ENCODE measurements around the gene KIF1C. TPM values are rescaled to one million over a fixed set of nuclear protein-coding genes. Genes with fewer than 3 reads are reported as not detected.

The KIF1C gene
- total RNA-seq, 2 donors from 2014 or later: 108 to 133 TPM

DNA sequence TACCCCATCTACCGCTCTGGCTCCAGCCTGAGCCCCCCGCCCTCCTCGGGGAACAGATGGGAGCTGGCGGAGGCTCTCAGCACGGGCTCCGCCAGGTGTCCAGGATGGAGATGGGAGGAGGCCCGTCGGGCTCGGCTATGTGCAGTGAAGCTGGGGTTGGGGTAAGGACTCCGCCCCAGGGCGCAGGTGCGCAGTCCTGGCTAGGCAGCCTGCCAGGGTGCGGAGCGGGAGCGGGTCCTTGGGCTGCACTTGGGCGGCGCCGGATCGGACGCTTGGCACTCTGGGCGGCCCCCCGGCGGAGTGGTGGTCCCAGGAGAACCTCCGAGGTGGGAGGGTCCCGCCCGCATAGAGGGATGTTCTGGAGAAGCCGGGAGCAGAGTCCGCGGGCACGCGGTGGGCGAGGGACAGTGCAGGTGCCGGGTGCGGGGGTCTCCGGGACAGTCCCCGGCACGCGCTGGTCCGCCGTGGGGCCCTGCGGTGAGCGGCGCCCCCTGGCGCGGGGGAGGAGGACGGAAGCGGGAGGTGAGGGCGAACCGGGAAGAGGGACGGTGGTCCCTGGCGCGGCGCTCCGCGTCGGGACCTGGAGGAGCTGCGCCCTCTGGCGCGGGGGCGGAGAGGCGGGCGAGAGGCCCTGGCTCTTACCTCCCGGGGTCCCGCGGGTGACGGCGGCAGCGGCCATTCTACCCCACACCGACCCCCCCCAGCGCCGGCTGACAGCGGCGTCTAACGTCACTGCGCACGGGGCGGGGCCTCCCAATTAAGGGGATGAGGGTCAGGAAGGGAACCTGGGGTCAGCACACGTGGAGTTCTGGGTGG is 10.6 kb upstream of the KIF1C start, which contains the start of gene CAMTA2:
Gene CAMTA2 (minus strand): TSS at position 725 of the 816 bp plus-strand sequence. CDS start 1,453 bp downstream, outside the sequence.
- H3K36me3 Mint-ChIP-seq (ENCODE audit: low read depth): peaks cover 3% of the 10 kb centered on the region
- Histone ChIP-seq H3K36me3 (ENCODE audit: control insufficient read depth, insufficient read depth, low read length) (no peaks in the 10 kb centered on the region), H3K4me1 (ENCODE audit: control insufficient read depth, insufficient read depth, low read length) (no peaks in the 10 kb centered on the region), H3K27me3 (ENCODE audit: control insufficient read depth, insufficient read depth, low read length, poor library complexity, severe bottlenecking) (peaks cover 12% of the 10 kb centered on the region), H3K4me3 (ENCODE audit: low read length) (peak within 1 kb of the TSS; percentile 80), H3K27ac (ENCODE audit: low read depth, low read length) (no peak within 1 kb of the TSS), H3K9ac (ENCODE audit: extremely low read depth, low read length, poor library complexity, severe bottlenecking) (peak within 1 kb of the TSS; percentile 23), H3K9me3 (ENCODE audit: control insufficient read depth, low read length) (no peaks in the 10 kb centered on the region)
- peak; percentile 94 for DNase-seq
- TF ChIP-seq, protein P1, sequence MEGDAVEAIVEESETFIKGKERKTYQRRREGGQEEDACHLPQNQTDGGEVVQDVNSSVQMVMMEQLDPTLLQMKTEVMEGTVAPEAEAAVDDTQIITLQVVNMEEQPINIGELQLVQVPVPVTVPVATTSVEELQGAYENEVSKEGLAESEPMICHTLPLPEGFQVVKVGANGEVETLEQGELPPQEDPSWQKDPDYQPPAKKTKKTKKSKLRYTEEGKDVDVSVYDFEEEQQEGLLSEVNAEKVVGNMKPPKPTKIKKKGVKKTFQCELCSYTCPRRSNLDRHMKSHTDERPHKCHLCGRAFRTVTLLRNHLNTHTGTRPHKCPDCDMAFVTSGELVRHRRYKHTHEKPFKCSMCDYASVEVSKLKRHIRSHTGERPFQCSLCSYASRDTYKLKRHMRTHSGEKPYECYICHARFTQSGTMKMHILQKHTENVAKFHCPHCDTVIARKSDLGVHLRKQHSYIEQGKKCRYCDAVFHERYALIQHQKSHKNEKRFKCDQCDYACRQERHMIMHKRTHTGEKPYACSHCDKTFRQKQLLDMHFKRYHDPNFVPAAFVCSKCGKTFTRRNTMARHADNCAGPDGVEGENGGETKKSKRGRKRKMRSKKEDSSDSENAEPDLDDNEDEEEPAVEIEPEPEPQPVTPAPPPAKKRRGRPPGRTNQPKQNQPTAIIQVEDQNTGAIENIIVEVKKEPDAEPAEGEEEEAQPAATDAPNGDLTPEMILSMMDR (conservative IDR thresholded peaks at IDR 0.05): peak; percentile 79
- no peaks in the 10 kb centered on the region for H3K9me3 Mint-ChIP-seq
- no peak within 1 kb of the TSS for H3K27ac Mint-ChIP-seq
- peaks cover 17% of the 10 kb centered on the region for H3K4me1 Mint-ChIP-seq
- WGBS, 2 experiments (ENCODE audit: insufficient coverage in 1 of 2, insufficient read length in 1 of 2): 2 to 4% methylated on average over 19 to 78 of the region's 78 CpGs
- peaks cover 43% of the 10 kb centered on the region for H3K27me3 Mint-ChIP-seq (ENCODE audit: insufficient read depth)
- peak within 1 kb of the TSS; percentile 74 for H3K4me3 Mint-ChIP-seq

- H3K9me3 Mint-ChIP-seq: no peaks in the 10 kb centered on the region
- H3K4me1 Mint-ChIP-seq: peaks cover 17% of the 10 kb centered on the region
- 30 to 43% methylated on average over 17 to 30 of the region's 30 CpGs for WGBS, 2 experiments (ENCODE audit: insufficient coverage in 1 of 2, insufficient read length in 1 of 2)
- Histone ChIP-seq H3K9ac (ENCODE audit: extremely low read depth, low read length, poor library complexity, severe bottlenecking) (no peak overlapping the region), H3K27ac (ENCODE audit: low read depth, low read length) (no peak overlapping the region), H3K4me1 (ENCODE audit: control insufficient read depth, insufficient read depth, low read length) (no peaks in the 10 kb centered on the region), H3K36me3 (ENCODE audit: control insufficient read depth, insufficient read depth, low read length) (no peaks in the 10 kb centered on the region), H3K9me3 (ENCODE audit: control insufficient read depth, low read length) (no peaks in the 10 kb centered on the region), H3K4me3 (ENCODE audit: low read length) (peak overlapping the region; percentile 80), H3K27me3 (ENCODE audit: control insufficient read depth, insufficient read depth, low read length, poor library complexity, severe bottlenecking) (peaks cover 12% of the 10 kb centered on the region)
- H3K27ac Mint-ChIP-seq: no peak overlapping the region
- no peak for DNase-seq
- peaks cover 37% of the 10 kb centered on the region for H3K27me3 Mint-ChIP-seq (ENCODE audit: insufficient read depth)
- TF ChIP-seq, protein P1 (conservative IDR thresholded peaks at IDR 0.05): no peak
- H3K4me3 Mint-ChIP-seq: peak overlapping the region; percentile 74
- H3K36me3 Mint-ChIP-seq (ENCODE audit: low read depth): no peaks in the 10 kb centered on the region
Observed at GRCh38 chr17:4987767-4988567, 9.8 kb upstream of the KIF1C start.

DNA sequence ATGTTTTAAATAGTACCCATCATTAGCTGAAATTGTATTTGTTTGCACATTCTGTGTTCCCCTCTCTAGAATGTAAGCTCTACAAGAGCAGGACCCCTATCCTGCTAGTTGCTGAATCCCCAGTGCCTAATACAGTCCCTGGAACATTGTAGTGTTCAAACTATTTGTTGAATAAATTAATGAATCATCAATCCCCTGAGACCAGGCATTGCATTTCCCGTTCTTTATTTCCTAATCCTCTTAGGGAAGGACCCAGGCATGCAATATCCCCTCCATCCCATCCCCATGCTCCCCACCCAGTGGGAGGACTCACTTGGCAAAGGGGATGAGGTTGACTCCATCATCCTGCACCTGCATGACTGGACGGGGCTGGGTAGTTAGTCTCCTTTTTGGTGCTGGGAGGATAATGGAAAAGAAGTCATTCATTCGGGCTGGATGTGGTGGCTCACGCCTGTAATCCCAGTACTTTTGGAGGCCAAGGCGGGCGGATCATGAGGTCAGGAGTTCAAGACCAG is 3.6 kb upstream of the KIF1C start:
- Mint-ChIP-seq H3K27me3 (ENCODE audit: insufficient read depth) (peaks cover 38% of the 10 kb centered on the region), H3K36me3 (ENCODE audit: low read depth) (no peaks in the 10 kb centered on the region), H3K4me1 (peaks cover 5% of the 10 kb centered on the region), H3K27ac (no peak overlapping the region), H3K4me3 (no peak overlapping the region), H3K9me3 (no peaks in the 10 kb centered on the region)
- DNase-seq: no peak
- Histone ChIP-seq H3K27ac (ENCODE audit: low read depth, low read length) (no peak overlapping the region), H3K36me3 (ENCODE audit: control insufficient read depth, insufficient read depth, low read length) (no peaks in the 10 kb centered on the region), H3K4me3 (ENCODE audit: low read length) (no peak overlapping the region), H3K27me3 (ENCODE audit: control insufficient read depth, insufficient read depth, low read length, poor library complexity, severe bottlenecking) (peaks cover 16% of the 10 kb centered on the region), H3K4me1 (ENCODE audit: control insufficient read depth, insufficient read depth, low read length) (no peaks in the 10 kb centered on the region), H3K9me3 (ENCODE audit: control insufficient read depth, low read length) (no peaks in the 10 kb centered on the region), H3K9ac (ENCODE audit: extremely low read depth, low read length, poor library complexity, severe bottlenecking) (no peak overlapping the region)
- 85 to 95% methylated on average over 3 to 6 of the region's 6 CpGs for WGBS, 2 experiments (ENCODE audit: insufficient coverage in 1 of 2, insufficient read length in 1 of 2)
- TF ChIP-seq, protein P1 (conservative IDR thresholded peaks at IDR 0.05): no peak

Data from endodermal cell (in vitro differentiated cells).